ENCODE measurements around the gene NUDCD3. TPM values are rescaled to one million over a fixed set of nuclear protein-coding genes. Genes with fewer than 3 reads are reported as not detected.

Gene NUDCD3
- polyA plus RNA-seq (ENCODE audit: insufficient read length in 4 of 4): 10 to 100 TPM; 86.0 to 93.7 (median 91.2) TPM

DNA sequence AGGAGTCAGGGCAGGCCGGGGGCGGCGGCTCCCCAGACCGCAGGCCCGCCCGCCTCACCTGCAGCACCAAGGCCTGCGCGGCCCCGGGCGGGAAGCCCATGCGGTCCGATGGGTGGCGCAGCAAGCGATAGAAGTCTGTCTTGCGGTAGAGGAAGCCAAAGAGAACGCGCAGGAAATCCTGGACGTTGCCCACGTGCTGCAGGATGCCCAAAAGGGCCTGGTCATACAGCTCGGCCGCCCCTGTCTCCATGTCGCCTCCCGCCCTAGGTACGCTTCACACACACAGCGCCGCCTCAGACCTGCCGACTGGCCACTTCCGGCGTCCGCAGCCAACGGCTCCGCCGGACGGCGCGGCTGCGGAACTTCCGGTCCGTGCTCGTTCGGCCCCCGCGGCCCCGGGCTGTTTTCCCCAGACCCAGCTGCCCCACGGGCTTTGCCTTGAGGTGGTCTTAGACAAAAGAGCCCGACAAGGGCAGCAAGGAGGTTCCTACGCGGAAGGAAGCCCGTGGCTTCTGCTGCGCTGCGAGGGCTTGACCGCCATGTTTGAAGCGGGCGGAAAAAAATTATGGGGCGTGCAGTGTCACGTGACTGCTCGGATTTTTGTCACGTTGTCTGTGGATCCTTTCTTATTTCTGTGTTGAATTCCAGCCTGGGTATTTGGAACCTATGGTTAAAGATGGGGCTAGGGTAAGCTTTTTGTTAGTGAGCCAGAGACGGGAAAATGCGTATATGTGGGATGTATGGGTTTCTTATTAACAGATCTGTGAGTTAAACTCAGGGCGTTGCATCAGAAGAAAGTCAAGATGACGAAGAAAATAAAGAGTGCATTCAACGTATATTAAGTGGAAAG, at the start of gene NUDCD3:
TSS of gene NUDCD3 (minus strand) at position 308 of the 850 bp plus-strand sequence. CDS start at position 250, 58 bp downstream.
- DNase-seq (ENCODE audit: low read depth in 4 of 4, low spot score in 2 of 4): peak; percentile 74 to 93 (median 81)

DNA sequence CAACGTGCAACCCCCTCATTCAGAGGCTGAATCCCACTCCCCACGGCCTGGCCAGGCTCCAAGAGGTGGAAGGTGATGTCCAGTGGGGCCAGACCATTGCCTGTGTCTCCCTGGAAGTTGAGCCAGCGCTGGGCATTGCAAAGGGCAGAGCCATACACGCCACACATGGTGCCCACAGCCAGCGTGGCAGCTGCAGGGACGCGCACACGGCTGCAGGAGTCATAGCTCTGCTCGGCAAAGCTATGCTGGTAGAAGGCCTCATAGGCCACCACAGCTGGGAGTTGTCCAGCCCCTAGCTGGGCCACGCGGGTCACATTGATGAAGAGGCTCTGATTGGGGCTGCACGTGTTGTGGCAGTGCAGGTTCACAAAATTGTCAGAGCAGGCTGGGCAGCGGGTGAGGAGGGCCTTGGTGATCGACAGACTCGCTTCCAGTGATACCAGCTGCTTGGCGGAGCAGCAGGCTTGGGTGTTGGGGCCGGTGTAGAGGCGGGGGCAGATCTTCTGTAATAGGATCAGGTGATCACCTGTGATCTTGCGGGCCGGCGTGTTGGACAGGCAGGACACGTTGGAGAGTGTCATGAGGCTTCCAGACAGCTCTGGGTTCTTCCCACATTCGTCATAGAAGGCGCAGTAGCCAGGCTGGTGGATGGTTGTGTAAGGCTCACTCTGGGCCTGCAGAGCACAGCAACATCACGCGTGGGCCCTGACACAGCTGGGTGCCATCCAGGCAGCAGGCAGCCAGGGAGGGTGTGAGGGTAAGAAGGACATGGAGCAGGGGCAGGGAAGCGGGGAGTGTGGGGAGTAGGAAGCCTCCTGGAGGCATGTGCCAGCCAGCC, 49.4 kb upstream of the NUDCD3 start:
- DNase-seq (ENCODE audit: low read depth in 4 of 4, low spot score in 2 of 4): no peak

DNA sequence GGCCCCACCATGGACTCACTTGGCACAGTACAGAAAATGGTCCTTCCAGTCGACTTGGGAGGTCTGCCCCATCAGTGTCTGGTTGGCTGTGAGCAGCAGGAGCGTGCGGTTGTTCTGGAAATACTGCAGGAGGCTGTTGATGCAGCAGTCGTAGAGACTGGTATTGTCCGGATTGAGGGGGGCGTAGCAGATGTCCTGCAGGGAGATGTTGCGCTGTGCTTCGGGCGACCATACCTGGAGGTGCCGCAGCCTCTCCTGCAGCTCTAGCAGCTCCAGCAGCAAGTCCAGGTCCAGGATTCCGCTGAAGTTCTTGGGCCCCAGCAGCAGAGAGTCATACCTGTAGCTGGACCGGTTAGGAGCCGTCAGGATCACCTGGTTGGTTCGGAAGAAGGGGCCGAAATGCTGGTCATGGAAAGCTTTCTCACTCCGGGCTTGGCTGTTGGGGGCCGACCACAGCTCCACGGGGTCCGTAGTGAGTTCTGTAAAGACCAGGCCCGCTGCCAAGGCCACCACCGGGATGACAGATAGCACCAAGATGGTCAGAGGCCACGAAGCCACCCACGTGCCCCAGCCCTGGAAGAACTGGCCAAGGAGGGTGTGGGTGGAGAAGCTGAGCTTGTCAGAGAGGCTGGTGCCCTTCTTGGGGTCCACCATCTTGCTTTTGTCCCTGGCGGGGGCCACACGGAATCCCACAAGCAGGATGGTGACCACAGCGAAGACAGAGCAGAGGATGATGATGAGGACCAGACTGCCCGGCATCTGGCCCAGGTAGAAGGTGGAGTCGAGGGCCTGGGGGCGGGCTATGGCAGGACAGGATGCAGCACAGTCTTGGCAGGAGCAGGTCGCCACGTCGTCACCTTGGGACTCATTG, 48.6 kb upstream of the NUDCD3 start:
- no peak for DNase-seq (ENCODE audit: low read depth in 4 of 4, low spot score in 2 of 4)

DNA sequence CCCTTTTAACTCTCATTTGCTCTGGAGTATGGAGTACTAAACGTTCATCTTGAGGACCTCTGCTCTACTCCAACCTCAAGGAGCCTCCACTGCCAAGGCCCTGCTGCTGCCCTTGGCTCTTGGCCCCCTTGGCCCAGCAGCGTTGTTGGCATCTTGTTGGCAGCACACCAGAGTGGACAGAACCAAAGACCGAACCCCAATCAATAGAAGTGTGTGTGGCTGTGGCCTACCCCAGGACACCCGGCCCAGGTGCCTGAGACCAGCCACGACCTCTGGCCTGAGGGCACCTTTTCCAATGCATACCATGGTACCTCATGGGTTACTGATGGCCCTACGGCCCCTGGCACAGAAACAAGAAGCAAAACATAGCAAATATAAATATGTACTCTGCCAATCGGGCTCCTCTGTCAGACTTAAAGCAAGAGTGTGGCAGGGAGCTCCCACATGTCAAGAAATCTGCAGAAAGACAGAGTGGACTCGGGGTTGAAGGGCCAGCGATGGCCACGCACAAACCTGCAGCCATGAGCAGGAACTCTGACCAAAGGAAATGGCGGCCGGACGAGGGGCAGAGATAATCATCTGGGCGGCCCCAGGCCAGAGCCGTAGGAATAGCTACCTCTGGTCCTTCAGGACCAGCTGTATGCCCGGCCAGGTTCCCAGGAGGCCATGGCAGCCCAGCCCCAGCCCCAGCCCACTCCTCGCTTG, 47.8 kb upstream of the NUDCD3 start:
- no peak for DNase-seq (ENCODE audit: low read depth in 4 of 4, low spot score in 2 of 4)

DNA sequence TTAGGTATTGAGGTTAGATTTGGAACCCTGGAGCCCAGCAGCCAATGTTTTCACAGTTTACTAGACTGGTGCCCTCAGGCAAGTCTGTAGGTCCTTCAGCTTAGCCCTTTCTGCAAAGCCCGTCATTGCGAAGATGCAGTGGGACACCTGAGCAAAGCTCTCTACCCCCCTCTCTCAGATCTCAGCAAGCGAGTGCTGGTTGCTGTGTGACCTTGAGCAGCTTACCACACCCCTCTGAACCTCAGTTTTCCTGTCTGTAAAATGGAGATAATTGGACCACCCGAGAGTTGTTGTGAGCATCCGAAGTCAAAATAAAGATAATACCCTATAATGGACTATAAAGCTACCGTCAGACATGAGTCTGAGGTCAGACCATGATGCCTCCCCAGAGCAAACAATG, 47.0 kb upstream of the NUDCD3 start:
- DNase-seq (ENCODE audit: low read depth in 4 of 4, low spot score in 2 of 4): no peak

DNA sequence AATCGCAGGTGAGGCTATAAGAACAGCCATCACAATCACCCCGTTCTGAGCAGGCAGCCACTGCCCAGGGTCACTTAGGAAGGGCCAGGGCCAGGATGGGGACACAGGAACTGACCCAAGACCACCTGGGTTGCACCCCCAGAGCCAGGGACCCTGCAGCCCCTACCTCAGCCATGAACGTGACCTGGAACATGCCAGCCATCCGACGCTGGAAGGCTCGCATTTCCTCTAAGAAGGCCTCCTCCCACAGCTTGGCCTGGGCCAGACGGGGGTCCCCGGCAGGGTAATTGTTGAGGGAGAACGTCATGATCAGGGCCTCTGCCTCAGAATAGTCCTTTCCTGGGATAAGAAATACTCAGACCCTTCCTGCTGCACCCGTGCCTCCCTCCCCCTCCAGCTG, 45.6 kb upstream of the NUDCD3 start:
- no peak for DNase-seq (ENCODE audit: low read depth in 4 of 4, low spot score in 2 of 4)

DNA sequence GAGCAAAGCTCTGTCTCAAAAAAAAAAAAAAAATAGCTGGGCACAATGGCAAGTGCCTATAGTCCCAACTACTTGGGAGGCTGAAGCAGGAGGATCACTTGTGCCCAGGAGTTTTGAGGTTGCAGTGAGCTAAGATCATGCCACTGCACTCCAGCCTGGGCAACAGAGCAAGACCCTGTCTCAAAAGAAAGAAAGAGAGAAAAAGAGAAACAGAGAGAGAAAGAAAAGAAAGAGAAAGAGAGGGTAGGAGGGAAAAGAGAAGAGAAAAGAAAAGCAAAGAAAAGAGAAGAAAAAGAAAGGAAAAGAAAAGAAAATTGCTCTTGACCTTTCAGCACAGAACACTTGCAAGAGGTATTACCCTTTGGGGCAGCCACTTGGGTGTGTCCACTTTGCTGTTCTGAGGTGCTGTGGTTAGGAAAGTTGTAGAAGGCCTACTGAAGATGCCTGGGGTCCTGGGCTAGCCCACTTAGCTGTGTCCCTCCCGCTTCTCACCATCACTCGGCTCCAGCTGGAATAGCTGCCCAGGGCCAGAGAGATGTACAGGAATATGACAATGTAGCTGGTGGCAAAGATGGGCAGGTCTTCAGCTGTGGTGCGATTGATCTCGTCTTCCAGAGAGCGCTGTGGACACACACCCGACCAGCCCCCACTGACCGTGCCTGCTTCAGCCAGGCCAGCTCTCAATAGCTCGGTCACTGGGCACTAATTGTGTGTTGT, 45.0 kb upstream of the NUDCD3 start:
- no peak for DNase-seq (ENCODE audit: low read depth in 4 of 4, low spot score in 2 of 4)

DNA sequence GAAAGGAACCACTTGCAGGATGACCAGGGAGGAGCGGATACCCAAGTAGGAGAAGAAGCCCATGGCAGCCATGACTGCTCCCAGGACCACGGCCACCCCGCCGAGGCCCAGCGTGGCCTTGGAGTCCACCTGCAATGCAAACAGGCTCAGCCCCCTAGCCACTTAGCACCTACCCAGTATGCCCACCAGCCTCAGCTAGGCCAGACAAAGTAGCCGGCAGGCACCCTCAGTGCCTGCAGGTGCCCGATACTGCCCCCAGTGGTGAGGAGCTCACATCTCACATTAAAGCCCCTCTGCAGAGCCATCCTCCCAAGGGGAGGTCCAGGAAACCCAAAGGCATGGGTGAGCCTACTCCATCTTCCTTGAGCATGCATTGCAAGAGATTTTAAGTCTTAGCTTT, 44.0 kb upstream of the NUDCD3 start:
- peak in 1 of 4 donors; percentile 12 for DNase-seq (ENCODE audit: low read depth in 4 of 4, low spot score in 2 of 4)

DNA sequence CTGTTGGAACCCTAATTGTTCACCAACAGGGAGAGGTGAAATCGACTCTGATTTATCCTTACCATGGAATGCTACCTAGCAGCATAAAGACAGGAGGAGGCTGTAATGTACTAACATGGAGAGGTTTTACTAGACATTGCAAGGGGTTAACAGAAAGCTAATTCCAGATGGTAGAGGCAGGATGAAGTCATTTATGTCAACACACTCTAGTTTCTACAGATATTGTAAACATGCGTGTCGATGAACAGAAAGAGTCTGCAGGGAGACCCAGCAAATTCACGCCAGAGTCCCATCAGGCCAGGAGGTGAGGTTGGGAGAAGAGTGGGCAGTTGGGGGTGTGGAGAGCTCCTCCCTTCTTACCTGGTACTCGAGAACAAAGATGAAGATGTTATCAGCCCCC, 43.6 kb upstream of the NUDCD3 start:
- DNase-seq (ENCODE audit: low read depth in 4 of 4, low spot score in 2 of 4): no peak

DNA sequence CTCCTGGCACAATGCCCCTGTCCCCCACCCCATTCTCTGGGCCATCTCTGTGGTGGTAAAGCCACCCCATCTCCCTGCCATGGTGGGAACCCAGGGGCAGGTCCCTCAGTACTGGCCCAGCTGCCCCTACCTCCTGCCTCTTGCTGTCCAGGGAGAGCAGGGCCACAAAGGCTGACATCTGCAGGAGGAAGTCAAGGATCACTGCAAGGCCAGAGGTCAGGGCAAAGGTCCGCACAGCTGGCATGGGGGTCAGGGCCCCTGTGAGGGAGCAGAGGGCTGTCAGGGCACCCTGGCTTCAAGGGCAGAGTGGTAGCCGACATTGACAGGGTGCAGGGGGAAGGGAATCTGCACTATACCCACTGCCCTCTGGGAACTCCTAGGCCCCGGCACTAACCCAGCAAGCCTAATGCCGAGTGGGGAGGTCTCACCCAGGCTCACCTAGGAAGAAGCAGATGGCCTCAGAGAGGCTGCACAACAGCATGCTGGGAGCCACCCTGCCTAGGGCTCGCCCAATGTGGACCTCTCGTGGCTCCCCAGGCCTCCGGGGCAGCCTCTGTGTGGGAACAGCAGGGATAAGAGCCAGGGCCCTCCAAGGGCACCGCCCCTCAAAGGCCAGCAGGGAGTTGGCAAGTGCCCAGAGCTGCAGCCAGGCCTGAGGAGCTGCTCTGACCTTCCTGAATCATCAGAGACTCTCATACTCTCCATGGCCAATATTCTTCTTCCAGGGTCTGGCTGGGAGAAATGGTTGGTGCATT, 43.0 kb upstream of the NUDCD3 start:
- DNase-seq (ENCODE audit: low read depth in 4 of 4, low spot score in 2 of 4): no peak

DNA sequence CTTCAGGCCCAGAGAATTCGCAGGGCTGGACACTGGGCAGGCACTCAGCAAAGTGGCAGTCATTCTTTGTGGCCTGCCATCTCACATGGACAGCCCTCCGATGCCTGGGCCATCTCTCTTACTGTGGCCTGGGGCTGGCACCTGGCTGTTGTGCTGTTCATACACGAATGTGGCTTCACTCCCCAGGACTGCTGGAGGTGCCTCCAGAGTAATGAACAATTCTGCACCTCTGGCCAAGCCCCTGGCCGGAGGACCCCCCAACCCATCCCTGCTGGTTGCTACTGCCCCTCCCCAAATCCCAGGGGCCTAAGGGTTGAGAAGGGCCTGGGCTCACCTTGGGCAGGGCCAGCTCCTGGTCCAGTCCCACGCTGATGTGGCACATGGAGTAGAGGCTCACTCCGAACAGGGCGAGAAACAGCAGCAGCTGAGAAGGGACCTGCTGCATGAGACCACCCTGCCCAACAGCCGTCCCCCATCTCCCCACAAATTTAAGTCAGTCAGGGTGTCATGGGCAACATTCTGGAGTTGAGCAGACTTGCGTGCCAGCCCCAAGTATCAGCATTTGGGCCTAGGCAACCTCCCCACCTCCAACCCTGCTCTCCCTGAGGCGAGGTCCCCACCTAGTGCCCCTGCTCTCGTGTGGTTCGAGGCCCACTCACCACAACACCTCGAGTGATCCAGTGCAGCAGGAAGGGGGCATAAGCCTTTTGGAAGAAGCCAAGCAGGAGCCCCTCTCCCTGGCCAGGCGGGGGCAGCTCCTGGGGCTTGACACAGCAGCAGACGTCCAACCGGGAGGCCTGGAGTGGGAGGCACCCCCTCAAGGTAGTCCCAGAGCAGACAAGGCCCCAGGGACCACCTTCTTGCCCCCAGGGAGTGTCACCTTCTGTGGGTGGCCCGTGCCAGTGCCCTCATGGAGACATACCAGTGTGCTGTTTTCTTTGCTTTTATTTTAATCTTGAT, 41.2 kb upstream of the NUDCD3 start:
- no peak for DNase-seq (ENCODE audit: low read depth in 4 of 4, low spot score in 2 of 4)

DNA sequence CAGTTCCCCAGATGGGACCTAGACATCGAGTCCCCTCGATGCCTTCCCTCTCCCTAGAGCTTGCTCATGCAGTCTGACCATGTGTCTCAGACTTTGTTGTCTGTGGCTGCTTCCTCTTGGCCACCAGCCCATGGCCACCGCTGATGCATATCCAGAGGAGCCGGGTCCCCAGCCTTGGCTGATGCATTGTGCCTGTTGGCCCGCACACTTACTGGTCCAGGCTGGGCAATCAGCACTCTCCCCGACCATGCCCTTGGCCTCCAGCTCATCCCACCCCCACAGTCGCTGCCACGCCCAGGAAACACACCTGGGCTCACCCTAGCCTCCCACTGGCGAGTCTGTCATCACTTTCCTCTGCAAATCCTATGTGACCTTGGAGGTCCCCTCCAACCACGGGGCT, 40.5 kb upstream of the NUDCD3 start:
- no peak for DNase-seq (ENCODE audit: low read depth in 4 of 4, low spot score in 2 of 4)

DNA sequence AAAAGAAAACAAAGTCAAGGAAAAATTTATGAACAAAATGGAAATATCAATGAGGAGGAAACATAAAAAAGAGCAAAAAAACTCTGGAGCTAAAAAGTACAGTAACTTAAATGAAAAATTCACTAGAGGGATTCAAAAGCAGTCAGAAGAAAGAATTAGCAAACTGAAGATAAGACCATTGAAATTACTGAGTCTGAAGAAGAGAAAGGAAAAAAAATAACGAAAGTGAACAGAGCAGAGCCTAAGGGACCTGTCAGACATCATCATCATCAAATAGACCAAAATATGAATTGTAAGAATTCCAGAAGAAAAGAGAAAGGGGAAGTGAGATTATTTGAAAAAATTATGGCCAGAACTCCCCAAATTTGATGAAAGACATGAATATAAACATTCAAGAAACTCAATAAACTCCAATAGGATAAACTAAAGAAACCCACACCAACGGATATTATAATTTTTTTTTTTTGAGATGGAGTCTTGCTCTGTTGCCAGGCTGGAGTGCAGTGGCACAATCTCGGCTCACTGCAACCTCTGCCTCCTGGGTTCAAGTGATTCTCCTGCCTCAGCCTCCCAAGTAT, 34.4 kb upstream of the NUDCD3 start:
- no peak for DNase-seq (ENCODE audit: low read depth in 4 of 4, low spot score in 2 of 4)

DNA sequence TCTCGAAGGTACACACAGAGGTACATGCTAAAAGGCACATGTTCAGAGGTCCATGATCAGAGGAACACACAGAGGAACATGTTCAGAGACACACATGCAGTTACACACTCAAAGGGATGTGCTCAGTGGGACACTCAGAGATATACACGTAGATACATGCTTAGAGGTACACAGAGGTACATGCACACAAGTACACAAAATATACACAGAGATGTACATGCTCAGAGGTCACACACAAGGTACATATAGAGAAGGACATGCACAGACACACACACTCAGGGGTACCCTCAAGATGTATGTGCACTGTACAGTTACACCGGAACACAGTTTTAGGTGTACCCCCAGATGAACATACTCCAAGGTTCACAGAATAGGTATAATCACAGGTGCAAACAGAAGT, 31.9 kb upstream of the NUDCD3 start:
- no peak for DNase-seq (ENCODE audit: low read depth in 4 of 4, low spot score in 2 of 4)

DNA sequence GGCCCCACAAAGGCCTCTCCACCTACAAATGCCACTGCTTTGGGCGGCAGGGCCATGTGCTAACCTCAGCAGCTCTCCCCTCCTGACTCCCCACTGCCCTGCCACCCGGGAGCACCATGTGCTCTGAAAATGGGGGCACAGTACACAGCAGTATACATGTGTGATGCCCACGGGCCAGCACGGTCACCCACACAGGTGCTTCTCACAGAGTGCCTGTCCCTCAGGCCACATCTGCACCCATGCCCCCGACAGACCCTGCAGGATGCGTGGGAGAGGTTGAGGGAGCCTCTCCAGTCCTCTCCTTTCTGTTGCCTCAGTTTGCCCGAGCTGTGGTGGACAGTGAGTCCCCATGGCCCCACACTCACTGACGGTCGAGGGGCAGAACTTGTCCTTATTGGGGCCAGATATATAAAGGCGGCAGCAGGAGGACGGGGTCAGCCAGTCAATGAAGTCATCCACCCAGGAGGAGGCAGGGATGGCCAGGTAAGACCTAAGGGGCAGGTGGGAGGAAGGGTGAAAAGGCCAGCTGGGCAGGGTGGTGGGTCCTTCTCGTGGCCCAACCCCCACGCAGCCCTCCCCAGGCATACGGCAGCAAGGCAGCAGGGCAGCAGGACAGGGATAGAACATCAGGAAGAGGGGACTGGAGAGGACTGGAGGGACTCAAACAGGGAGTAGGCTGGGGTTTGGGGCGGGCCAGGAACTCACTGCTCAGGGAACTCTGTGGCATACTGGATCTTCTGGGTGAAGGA, 31.1 kb upstream of the NUDCD3 start:
- DNase-seq (ENCODE audit: low read depth in 4 of 4, low spot score in 2 of 4): no peak

DNA sequence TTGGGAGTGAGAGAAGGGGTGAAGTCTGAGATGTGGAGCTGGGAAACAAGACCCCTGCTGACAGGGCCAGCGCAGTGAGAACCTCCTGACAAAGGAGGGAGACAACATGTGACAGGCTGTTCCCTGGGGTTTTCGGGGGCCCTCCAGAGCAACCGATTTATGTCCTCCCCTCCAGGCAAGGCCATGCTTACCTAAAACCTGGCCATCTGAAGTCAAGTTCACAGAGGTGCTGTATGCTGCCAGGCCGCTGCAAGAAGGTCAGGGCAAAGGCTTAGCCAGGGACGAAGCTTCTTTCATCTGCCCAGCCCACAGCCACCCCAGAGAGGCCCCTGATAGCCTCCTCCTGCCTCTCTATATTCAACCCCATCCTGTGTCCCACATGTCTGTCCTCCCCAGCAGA, 30.1 kb upstream of the NUDCD3 start:
- no peak for DNase-seq (ENCODE audit: low read depth in 4 of 4, low spot score in 2 of 4)

DNA sequence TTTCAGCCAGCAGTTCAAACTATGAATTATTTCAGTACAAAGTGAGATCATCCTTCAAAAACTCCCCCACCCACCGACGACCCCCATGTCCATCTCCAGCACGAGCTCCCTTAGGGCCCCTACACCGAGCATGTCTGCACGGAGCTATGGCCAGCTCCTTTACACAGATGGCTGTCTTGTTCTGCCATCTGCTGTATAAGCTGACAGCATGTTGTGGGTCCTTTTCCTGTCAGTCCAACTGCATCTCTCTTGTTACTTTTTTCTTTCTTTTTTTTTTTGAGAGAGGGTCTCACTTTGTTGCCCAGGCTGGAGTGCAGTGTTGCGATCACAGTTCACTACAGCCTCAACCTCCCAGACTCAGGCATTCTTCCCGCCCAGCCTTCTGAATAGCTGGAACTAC, 29.1 kb upstream of the NUDCD3 start:
- DNase-seq (ENCODE audit: low read depth in 4 of 4, low spot score in 2 of 4): no peak

Measured in left renal cortex interstitium (tissue), 4 donors.